ENCODE results near the gene STPG2.

GRCh38 chr4:97762115-97762512, 381.2 kb downstream of the STPG2 start:
- no peak for TF ChIP-seq CTCF (IDR thresholded peaks at IDR 0.05)
- TF ChIP-seq POLR2A (IDR thresholded peaks at IDR 0.05): no peak
- TF ChIP-seq EP300 (IDR thresholded peaks at IDR 0.05): no peak
- TF ChIP-seq POLR2AphosphoS5 (IDR thresholded peaks at IDR 0.05): no peak
